ENCODE measurements around the gene SCFD1.

GRCh38 chr14:30719137-30719536 is 97.0 kb downstream of the SCFD1 start:
- TF ChIP-seq CTCF (conservative IDR thresholded peaks at IDR 0.05) (no peak), EZH2 (IDR thresholded peaks at IDR 0.05; ENCODE audit: low read depth) (no peak)
